ENCODE measurements around the gene CFAP410. TPM values are rescaled to one million over a fixed set of nuclear protein-coding genes. Genes with fewer than 3 reads are reported as not detected.

The CFAP410 gene
- polyA plus RNA-seq, 1 donor, result 20.1 TPM

DNA sequence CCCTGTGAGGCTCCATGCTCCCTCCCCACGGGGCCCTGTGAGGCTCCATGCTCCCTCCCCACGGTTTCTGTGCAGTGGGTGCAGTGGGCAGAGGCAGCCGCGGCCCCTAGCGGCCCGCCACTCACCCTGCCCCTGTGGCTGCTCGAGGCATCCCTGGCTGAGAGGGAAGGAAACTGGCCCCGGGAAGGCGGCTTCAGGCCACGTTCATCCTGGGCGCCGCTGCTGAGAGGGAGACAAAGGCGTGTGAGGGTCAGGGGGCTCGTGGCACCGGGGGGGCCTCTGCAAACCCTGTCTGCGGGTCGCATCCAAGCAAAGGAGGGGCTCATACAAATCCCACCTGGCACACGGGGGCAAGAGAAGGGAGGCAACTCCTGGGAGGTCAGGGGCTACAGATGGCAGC, 8.5 kb downstream of the CFAP410 start:
- DNase-seq, result no peak

DNA sequence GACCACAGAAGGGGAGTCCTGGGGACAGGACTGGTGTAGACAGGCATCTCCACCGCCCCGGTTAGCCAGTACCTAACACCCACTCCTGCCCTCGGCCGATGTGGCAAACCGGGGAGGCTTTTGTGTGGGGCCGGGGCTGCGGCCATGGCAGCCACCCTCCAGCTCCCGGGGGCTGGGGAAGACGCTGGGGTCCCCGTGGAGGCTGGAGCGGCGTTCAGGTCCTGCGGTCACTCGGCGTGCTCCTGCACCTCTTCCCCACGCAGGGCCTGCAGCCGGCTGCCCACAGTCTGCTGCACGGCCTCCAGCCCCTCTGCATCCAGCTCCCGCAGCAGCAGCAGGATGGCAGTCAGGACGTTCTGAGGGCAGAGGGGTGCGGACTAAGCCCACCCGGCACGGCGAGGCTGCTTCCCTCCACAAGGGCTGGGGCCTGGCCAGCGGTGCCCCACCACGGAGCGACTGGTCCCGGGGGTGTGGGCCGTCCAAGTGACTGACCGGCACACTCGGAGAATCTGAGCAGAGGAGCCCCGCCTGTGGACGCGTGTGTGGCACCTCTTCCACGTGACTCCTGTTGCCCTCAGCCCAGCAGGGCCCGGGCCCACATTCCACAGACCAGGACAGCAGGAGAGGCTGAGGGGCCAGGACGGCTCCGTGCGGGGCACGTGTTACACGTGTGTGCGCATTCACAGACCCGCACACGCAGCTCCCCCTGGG, 9.1 kb downstream of the CFAP410 start:
- no peak for DNase-seq

DNA sequence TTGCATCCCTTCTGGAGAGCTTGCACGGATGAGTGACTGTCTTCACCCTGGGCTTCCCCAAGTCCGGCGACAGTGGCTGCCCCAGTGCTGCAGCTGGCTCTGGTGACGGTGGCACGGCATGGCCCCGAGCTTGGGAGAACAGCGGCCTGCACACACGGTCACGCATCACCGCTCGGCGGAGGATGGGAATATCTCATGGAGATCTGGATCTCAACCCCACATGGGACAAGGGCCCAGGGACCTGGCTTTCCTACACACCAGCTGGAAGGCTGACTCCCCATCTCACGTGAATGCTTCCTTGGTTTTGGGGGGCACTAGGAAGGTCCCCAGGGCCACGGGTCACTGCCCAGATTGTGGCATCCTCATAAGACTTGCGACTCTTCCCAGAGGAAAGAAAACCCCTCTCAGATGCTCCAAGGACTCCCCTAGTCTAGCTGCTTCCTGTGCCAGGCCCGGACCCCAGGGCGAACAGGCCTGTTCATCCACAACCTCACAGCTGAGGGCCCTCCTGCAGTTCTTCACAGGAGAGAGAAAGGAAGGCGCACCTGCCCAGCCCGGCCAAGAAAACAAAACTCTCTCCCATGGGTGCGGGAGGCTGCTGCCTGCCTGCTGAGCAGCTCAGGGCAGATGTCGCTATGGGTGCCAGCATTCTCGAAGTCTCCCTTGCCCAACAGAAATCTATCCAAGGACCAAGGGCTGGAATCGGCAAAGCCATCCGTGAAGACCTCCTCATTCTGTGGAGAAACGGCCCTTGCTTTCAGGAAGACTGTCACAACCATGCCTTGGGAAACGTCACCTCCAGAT, 9.9 kb downstream of the CFAP410 start:
- no peak for DNase-seq

DNA sequence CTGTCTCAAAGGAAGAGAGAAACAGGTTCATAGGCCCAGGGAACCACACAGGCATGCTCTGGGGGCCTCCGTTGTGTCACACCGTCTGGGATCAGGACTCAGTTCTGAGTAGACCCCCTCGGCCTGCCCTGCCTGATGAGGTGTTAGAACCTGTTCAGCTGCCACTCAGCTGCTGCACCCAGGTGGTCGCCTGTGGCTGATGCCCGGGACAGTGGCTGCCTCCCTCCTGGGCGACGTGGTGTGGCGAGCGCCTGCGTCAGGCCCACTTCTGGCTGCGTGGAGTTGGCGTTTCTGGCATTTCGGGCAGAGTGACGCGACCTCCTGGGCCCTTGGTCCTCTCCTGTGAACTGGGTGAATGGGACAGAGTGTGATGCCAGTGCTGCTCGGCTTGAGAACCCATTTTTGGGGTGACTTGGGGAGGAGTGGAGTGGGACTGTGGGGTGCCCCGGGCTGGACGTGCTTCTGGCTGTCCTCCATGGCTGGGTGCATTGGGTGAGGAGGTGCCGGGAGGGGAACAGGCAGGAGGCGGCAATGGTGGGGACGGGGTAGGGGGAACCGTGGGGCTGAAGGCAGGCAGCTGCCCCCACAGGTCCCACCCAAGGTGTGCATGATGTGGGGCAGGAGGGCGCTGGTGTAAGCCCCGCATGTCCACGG, 10.8 kb downstream of the CFAP410 start:
- DNase-seq, result no peak

DNA sequence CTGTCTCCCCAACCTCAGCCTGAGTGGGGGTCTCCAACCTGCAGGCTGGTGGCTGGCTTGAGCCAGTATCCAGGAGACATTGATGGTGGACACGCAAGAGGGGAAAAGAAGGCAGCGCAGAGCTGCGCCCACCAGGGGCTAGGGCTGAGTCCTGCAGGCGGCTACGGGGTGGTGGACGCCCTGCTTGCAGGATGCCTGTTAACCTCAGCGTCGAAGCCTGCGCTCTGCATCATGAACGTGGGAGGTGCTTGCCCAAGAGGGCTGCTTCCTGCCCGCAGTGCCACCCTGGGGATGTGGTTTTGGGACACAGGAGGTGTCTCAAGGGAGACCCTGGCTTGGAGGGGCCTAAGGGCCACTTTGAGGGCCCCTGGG, 11.6 kb downstream of the CFAP410 start:
- DNase-seq, result no peak

DNA sequence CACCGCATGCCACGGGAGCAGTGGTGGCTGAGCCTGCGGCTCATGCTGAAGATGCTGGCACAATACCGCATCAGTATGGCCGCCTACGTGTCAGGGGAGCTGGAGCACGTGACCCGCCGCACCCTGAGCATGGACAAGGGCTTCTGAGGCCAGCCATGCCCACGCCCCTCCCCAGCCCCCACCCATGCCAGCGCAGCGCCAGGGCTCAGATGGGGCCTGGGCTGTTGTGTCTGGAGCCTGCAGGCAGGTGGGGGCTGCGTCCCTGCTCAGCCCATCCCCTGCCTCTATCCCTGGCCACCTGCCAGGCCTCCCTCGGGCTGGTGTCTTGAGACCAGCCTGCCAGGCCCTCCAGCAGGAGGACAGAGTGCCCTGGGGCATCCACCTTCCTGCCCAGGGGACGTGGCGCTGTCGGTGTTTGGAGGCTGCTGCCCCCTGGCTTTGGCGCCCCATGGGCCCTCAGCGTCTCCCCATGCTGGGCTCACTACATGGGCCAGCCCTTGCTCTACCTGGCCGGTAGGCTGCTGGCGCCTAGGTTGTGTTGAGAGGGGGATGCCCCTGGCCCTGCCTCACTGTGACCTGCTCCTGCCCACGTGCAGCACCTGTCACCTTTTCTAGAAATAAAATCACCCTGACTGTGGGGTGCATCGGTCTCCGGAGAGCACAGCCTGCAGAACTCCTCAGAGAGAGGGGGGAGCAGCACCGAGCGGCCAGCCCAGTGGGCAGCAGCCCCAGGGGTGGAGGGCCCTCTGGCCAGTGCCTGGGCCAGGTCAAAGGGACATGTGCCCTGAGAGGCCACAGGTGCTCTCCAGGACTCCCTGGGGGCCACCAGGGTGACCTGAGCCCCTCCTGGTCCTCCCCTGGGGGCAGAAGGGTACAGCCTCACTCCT, 12.2 kb downstream of the CFAP410 start:
- no peak for DNase-seq

DNA sequence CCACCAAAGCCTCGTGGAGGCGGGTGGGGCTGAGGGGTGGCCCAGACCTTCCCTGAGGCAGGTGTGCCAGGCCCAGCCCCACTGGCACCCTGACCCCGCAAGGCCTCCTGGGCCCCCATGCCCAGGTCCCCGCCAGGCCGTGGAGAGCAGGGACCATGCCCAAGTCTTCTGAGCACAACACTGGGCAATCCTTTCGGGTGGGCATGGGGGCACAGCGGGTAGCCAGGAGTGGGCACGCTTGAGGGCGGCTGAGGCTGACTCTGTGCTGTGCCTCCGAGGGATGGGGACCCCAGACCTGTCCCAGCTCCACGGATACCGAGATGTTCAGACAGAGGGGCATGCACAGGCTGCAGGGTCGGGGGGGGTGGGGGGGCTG, 12.9 kb downstream of the CFAP410 start:
- DNase-seq, result no peak

DNA sequence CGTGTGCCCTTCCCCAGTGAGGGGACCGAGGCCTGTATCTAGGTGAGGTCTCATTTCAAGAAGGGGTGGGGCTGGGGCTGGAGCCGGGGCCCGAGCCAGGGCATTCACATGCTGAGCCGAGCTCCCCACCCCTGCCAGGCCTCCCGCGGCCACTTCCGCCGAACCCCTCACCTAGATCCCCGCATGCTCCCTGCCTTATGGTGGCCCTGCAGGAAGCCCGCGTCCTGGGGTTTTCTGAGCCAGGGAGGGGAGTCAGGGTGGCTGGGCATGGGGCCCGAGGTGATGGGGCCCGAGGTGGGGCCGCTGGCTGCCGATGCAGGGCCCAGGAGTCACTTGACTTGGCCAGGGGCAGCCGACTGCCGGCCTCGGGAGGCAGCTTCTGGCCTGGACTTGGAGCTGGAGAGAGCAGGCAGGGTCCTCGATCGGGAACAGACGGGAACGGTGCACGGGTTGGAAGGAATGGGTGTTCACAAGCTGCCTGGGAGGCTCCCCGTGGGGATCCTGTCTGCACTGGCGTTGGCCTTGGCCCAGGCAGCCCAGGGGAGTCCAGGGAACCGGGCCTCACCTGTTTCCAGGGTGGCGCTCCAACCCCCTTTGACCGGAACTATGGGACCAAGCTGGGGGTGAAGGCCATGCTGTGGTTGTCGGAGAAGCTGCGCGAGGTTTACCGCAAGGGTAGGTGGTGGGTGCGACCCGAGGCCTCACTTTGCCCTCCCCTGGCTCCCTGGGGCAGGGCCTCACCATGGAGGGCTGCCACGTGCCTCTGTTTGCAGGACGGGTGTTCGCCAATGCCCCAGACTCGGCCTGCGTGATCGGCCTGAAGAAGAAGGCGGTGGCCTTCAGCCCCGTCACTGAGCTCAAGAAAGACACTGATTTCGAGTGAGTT, 13.6 kb downstream of the CFAP410 start:
- DNase-seq, result no peak

DNA sequence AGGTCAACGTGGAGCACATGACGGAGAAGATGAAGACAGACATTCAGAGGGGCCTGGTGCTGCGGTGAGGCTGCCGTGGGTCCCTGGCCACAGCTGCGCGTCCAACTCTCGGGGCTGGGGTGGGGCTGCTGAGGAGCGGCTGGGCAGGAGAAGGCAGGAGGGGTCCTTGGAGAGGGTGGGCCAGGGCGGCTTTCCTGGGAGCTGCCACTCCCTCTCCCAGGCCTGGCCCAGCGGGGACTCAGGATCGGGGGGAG, 14.4 kb downstream of the CFAP410 start:
- no peak for DNase-seq

DNA sequence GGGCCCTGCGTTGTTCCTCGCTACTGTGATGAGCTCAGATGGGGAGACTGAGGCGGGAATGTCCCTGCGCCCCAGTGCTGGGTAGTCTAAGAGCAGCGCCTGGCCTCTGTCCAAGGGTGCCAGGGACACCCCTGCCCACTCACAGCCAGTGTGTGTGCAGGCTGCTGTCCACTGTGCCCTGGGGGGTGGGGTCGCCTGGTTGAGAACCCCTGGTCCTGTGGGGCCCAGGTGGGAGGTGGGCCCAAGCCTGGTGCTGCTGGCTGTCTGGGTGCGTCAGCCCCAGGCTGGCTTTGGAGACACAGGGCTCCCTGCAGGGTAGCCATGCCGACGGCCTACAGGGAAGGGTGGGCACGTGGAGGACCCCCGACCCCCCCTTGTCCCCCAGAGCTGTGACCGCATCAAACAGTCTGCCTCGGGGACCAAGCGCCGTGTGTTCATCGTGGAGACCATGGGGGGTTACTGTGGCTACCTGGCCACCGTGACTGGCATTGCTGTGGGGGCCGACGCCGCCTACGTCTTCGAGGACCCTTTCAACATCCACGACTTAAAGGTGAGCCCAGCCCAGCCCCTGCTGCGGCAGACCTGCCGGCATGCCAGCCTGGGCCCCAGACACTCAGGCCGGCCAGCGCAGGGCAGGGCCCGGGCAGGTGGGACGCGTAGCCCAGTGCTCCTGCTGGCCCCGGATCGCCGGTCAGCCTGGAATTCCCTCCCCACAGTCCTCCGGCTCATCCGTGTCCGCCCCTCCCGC, 14.9 kb downstream of the CFAP410 start:
- no peak for DNase-seq

DNA sequence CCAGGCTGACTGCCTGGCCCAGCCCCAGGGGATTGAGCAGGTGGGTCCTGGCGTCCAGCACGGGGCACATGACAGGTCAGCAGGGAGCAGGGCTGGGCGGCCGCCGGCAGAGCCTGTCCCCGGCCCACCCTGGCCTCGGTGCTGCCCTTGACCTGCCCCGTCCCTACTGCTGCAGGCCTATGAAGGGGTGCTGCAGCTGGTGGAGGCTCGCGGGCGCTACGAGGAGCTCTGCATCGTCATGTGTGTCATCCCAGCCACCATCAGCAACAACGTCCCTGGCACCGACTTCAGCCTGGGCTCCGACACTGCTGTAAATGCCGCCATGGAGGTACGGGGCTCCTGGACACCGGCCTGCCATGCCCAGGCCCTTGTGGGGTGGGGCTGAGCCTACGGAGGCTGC, 15.6 kb downstream of the CFAP410 start:
- no peak for DNase-seq

DNA sequence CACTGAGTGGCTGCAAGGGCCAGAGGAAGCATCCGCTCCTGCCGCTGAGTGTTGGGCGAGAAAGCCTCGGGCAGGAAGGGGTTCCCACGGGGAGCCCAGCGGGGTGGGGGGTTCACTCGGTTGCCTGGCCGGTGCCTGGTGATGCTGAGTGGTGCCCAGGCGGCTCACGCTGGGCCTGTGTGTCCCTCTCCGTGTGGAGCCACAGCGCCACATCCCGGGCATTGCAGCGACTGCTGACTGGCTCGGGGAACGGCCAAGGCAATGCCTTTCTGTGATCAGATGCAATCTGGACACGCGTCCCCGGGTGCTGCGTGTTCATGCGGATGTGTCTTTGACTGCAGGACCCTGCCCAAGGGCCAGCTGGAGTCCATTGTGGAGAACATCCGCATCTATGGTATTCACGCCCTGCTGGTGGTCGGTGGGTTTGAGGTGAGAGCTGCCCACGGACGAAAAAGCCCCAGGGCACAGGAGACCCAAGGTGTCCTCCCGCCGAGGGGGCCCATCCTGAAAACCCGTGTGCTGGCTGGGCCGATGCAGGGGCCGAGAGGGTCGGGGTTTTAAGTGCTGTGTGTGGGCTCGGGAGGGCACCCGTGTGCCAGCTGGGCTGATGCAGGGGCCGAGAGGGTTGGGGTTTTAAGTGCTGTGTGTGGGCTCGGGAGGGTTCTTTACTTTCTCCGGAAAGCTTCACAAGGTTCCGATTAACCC, 16.4 kb downstream of the CFAP410 start:
- DNase-seq, result no peak

DNA sequence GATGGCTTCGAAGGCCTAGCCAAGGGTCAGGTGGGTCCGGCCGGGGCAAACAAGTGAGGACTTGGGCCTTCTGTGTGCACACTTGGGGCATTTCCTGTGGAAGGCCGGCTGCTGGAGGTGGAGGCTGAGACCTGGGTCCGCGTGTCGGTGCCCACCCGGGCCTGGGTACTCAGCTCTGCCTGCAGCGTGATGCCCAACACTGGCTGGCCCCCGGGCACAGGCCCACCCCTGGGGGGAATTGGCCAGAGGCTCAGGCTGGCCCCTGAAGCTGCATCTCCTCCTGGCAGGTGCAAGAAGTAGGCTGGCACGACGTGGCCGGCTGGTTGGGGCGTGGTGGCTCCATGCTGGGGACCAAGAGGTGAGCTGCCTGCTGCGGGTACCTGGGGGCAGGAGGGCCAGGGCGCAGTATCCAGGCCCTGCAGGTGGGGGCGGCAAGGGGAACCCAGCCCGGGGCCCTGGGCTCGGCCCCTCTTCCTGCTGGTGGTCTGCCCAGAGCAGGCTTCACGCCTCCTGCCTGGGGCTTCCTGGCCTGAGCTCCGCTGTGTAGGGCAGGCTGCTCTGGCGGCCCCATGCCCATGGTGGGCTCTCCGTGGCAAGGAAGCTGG, 17.2 kb downstream of the CFAP410 start:
- no peak for DNase-seq

DNA sequence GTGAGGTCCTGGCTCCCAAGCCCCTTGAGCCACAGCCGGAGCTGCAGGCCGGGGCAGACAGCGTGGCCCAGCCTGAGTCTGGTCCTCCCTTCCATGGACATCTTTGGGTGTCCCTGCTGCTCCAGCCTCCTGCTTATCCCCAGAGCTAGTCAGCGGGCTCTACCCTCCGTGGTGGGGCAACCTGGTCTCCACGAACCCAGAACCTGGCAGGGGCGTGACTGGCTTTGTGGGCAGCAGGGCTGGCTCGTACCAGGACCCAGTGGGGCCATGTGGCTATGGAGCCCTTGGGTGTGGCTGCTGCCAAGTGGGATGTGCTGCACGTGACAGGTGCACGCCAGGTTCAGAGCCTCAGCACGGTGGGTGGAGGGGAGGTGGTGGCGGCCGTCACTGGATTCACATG, 18.3 kb downstream of the CFAP410 start:
- no peak for DNase-seq

DNA sequence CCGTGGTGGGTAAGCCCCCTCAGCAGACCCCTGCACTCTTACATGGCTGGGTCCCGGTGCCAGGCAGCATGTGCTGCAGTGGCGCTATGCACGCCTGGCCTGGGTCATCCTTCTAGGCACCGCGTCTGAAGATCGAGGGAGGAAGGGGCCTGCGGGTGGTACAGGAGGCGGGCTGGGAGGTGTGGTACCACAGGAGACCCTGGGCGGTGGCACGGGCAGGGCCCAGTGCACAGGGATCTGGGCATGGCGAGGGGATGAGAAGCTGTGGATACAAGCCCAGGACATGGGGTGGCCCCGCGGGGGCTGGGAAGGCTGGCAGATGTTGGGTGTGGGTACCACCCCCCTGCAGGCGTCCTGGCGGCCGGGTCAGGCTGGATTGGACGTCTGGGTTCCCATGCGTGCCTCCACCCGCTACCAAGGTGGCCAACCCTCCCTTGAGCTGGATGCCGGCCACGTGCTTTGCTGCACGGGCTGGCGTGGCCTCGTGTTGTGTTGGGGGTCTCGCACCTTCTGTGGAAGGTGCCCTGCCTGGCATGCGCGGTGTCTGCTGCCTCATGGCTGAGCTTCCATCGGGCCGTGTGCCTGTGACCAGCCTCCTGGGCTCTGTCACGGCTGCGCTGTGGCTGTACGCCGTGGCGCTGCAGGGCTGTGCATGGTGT, 19.7 kb downstream of the CFAP410 start:
- no peak for DNase-seq

DNA sequence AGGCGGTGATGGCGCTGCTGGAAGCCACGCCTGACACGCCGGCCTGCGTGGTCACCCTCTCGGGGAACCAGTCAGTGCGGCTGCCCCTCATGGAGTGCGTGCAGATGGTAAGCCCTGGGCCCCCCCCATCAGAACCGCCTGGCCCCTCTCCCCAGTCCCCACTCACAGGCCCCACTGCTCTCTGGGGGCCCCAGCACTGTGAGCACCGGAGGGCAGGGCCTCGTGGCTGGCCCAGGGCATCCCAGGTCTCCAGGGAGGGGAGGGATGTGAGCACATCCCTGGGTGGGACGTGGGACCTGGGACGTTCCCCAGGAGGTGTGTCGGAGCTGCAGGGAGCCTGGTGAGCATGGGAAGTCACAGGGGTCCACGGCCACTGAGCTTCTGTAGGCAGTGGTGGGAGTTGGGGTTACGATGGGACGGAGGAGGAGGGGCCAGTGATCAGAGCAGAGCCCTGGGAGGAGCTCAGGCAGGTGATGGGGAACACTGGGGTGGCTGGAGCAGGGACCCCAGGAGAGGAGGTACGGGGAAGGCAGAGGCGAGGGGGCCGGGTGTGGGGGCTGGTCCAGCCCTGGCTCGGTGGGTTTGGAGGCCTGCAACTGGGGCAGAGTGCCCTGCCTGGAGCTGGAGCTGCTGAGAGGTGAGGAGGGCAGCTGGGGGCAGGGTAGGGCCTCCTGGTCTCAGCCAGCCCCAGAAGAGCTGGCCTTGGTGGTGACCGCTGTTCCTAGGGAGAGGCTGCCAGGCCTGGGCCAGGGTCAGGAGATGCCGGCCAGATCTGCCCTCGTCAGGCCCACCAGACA, 20.5 kb downstream of the CFAP410 start:
- DNase-seq, result no peak

DNA sequence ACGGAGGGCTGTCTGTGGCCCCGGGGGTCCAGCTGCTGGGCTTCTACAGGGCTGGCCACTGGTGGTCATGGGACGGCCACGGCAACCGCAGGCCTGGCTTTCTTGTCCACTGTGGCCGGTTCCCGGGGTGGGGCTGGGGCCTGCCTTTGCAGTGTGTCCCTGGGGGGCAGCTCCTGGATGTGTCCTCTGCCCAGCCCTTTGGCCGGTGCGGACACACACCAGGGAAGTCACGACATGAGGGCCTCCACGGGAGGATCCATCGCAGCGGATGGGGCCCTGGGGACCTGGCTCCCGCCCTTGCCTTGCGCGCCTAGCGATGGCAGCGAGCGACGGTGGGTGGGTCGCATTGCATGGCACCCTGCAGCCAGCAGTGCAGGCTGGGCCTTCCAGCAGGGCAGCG, 21.3 kb downstream of the CFAP410 start:
- no peak for DNase-seq

DNA sequence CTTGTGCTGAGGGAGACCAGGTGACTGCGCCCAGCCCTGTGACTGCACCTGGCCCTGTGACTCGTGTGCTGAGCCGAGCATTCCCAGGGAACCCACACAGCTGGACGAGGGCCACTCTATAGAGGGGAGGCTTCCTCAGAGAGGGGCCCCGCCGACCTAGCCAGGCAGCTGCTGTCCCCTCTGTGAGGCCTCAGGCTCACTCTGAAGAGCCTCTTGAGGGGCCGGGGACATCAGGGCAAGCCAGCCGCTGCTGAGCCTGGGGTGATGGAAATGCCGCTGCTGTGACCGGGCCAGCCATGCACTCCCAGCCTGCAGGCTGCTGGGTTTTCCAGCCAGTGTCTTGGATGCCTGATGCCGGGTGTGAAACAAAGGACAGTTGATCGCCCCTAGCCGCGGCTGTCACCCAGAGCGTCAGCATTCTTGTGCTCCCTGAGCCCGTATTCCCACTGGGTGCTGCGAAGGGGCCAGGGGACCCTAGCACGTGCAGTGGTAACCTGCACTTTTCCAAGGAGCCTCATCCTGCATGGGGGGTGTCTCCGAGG, 21.9 kb downstream of the CFAP410 start:
- no peak for DNase-seq

Data from hindlimb muscle (tissue), 1 donor.